Upper lobe of right lung (tissue), 1 donor: Measurements from ENCODE around the gene OMP. TPM values are rescaled to one million over a fixed set of nuclear protein-coding genes. Genes with fewer than 3 reads are reported as not detected.

Experiments used
- ATAC-seq: fragments of 200-7000 bp; cut with Tn5 transposase; one replicate; pipeline ENCODE4 v1.9.1; 2020; ENCODE audit warnings: mild to moderate bottlenecking, moderate library complexity
- DNase-seq: peaks from one replicate; pipeline ENCODE4 v3.0.0-alpha.2; 2020
- H3K27ac ChIP-seq: fragments of 200-600 bp; one replicate; pipeline ENCODE4 v1.8.0; 2022
- H3K27me3 ChIP-seq: fragments of 200-600 bp; one replicate; pipeline ENCODE4 v1.8.0; 2022; ENCODE audit warnings: mild to moderate bottlenecking
- H3K36me3 ChIP-seq: fragments of 200-600 bp; one replicate; pipeline ENCODE4 v1.8.0; 2022
- H3K4me1 ChIP-seq: fragments of 200-600 bp; one replicate; pipeline ENCODE4 v1.8.0; 2022
- H3K4me3 ChIP-seq: fragments of 200-600 bp; one replicate; pipeline ENCODE4 v1.8.0; 2022; ENCODE audit warnings: mild to moderate bottlenecking
- H3K9me3 ChIP-seq: fragments of 200-600 bp; one replicate; pipeline ENCODE4 v1.8.0; 2022
- CTCF ChIP-seq: fragments of 200-600 bp; IDR thresholded peaks from one replicate; pipeline ENCODE4 v1.8.0; 2022; ENCODE audit warnings: antibody characterized with exemption
- intact Hi-C: fragments of 100-400 bp; cut with DNase I; formaldehyde crosslinking; loops from one replicate; pipeline ENCODE4 v1.11.0; 2022
- total RNA-seq: library from RNA; stranded (reverse); fragmentation: NEBNext Ultra II Directional; extraction: Animal tissue kit (Norgen Biotek cat#: 25700); gene quantifications from one replicate; pipeline ENCODE4 v1.2.1, GENCODE V29; 2021
- donor health status: DM: no; HTN: yes; CAD: no; lungs with severe emphysema.

The OMP gene
- total RNA-seq, 1 donor from 2014 or later, result not detected

GRCh38 chr11:77106759-77107158 is 4.1 kb downstream of the OMP start:
- no peaks in the 10 kb centered on the region for H3K27me3 ChIP-seq
- no peak overlapping the region for H3K27ac ChIP-seq
- DNase-seq (no peak), ATAC-seq (no peak)
- intact Hi-C loops, result no loop called here
- H3K36me3 ChIP-seq, result no peaks in the 10 kb centered on the region
- H3K4me1 ChIP-seq, result no peaks in the 10 kb centered on the region
- TF ChIP-seq CTCF, result no peak
- no peak overlapping the region for H3K4me3 ChIP-seq
- H3K9me3 ChIP-seq, result no peaks in the 10 kb centered on the region

GRCh38 chr11:77107950-77108349 is 5.3 kb downstream of the OMP start:
- ATAC-seq, result peak; percentile 17
- no peak overlapping the region for H3K27ac ChIP-seq

GRCh38 chr11:77108436-77108835 is 5.8 kb downstream of the OMP start:
- Histone ChIP-seq H3K9me3 (no peaks in the 10 kb centered on the region), H3K27ac (no peak overlapping the region), H3K4me3 (no peak overlapping the region), H3K27me3 (no peaks in the 10 kb centered on the region), H3K36me3 (no peaks in the 10 kb centered on the region), H3K4me1 (no peaks in the 10 kb centered on the region)
- no peak for TF ChIP-seq CTCF
- intact Hi-C loops, result no loop called here
- no peak for ATAC-seq
- no peak for DNase-seq

More at GRCh38 chr11:77107950-77108349, 5.3 kb downstream of the OMP start:
- H3K9me3 ChIP-seq, result no peaks in the 10 kb centered on the region
- no peaks in the 10 kb centered on the region for H3K27me3 ChIP-seq
- no peak overlapping the region for H3K4me3 ChIP-seq
- DNase-seq, result peak; percentile 73
- H3K4me1 ChIP-seq, result no peaks in the 10 kb centered on the region
- H3K36me3 ChIP-seq, result no peaks in the 10 kb centered on the region
- no peak for TF ChIP-seq CTCF
- intact Hi-C loops, result no loop called here

GRCh38 chr11:77109236-77110019 is 6.8 kb downstream of the OMP start:
- Histone ChIP-seq H3K27me3 (no peaks in the 10 kb centered on the region), H3K27ac (no peak overlapping the region), H3K4me1 (no peaks in the 10 kb centered on the region), H3K36me3 (no peaks in the 10 kb centered on the region), H3K9me3 (no peaks in the 10 kb centered on the region), H3K4me3 (no peak overlapping the region)
- ATAC-seq (no peak), DNase-seq (no peak)
- intact Hi-C loops, result no loop called here
- no peak for TF ChIP-seq CTCF

GRCh38 chr11:77110836-77111235 is 8.2 kb downstream of the OMP start:
- Histone ChIP-seq H3K36me3 (no peaks in the 10 kb centered on the region), H3K4me1 (no peaks in the 10 kb centered on the region), H3K27me3 (no peaks in the 10 kb centered on the region), H3K27ac (no peak overlapping the region), H3K4me3 (no peak overlapping the region), H3K9me3 (no peaks in the 10 kb centered on the region)
- DNase-seq, result no peak
- intact Hi-C loops, result no loop called here
- no peak for TF ChIP-seq CTCF
- ATAC-seq, result no peak
